ENCODE results near the gene MYH6. TPM values are rescaled to one million over a fixed set of nuclear protein-coding genes. Genes with fewer than 3 reads are reported as not detected.

Gene MYH6
- total RNA-seq, 2 experiments from 2014 or later = 0.05 TPM; not detected in 1

DNA sequence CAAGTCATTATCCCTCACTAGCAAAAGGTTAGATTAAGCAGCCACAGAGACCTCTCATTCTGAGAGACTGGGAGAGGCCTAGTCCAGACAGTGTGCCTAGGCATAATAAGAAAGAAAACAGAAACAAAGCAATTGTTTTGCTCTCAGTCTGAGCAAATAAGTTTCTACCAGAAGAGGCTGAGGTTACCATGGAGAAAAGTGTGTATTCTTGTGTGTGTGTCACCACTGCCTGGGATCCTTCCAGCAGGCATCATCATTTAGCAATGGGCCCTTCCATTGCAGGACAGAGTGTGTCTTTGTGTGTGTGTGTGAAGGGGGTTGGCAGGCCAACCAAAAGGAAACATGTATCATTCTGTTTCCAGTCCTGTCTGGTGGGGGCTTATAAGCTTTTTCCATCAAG, 46.8 kb downstream of the MYH6 start:
- peak; percentile 32 for DNase-seq
- H3K4me1 Mint-ChIP-seq (ENCODE audit: low read depth) = peaks cover 6% of the 10 kb centered on the region
- H3K36me3 Mint-ChIP-seq = no peaks in the 10 kb centered on the region
- H3K9me3 Mint-ChIP-seq = no peaks in the 10 kb centered on the region
- no peak overlapping the region for H3K4me3 Mint-ChIP-seq
- CTCF ChIA-PET = interaction anchor here (0.8 to 1.9 kb wide), 3 partner anchors 9 to 18 kb away, joined by 3 to 9 read pairs (median 3); partner anchors contain the start of gene SLC22A17
- intact Hi-C loops (cut with micrococcal nuclease) = loop anchor here (5.0 kb wide), 1 partner anchor 34 kb away; no protein-coding TSS in a partner anchor
- POLR2A ChIA-PET = no interaction called here
- no peak overlapping the region for H3K27ac Mint-ChIP-seq
- H3K27me3 Mint-ChIP-seq = peaks cover 13% of the 10 kb centered on the region

DNA sequence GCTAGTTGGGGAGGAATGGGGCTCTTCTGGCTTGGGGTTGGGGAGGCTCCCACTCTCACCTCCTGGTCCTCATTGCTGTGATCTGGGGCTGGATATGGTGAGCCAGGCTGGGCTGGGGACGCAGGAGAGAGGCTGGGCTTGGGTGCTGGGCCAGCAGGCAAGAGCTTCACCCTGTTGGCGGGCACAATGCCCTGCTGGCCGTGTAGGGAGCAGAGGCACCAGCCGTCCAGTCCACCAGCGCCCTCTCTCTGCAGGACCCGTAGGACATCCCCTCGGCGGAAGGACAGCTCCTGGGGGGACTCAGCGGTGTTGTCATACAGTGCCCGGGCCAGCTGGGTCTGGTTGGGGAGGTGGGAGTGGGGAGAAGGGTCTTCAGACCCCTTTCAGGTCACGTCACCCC, 47.6 kb downstream of the MYH6 start:
- intact Hi-C loops (cut with micrococcal nuclease) = loop anchor here (5.0 kb wide), 1 partner anchor 33 kb away; no protein-coding TSS in a partner anchor
- no peaks in the 10 kb centered on the region for H3K36me3 Mint-ChIP-seq
- H3K4me1 Mint-ChIP-seq (ENCODE audit: low read depth) = peaks cover 6% of the 10 kb centered on the region
- no peak overlapping the region for H3K4me3 Mint-ChIP-seq
- ChIA-PET POLR2A (no interaction called here), CTCF (interaction anchor here (0.9 to 1.9 kb wide), 3 partner anchors 19 to 240 kb away, joined by 4 to 7 read pairs (median 4); no protein-coding TSS in a partner anchor)
- no peak for DNase-seq
- peaks cover 13% of the 10 kb centered on the region for H3K27me3 Mint-ChIP-seq
- H3K27ac Mint-ChIP-seq = no peak overlapping the region
- no peaks in the 10 kb centered on the region for H3K9me3 Mint-ChIP-seq

DNA sequence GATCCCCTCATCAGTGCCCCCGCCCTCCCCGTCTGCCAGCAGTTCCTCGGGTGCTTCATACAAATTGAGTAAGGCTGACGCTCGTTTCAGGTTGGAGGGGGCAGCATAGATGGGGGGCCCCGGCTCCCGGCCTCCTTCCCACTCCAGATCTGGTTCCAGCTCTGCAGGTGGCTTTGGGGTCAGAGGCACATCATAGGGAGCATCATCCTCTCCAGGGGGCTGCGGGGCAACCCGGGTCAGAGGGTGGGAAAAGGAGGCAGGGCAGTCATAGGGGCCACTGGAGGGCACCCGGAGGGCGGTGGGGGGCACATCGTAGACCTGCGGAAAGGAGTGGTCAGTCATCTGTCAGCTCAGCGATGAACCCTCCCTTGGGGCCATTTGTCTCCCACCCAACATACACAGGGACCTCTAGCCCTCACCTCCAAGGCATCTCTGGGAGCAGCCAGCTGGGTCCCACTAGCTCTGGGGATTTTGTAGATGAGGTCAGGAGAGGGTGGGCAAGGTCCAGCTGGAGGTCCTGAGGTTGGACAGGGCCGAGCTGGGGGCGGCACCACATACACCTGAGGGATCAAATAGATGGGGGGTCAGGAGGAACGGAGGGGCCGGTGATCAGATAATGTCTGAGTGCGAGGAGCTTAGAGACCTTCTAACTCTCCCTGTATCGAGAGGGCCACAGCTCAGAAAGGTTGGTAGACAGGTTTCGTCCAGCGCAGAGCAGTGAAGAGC, 48.2 kb downstream of the MYH6 start:
- Mint-ChIP-seq H3K4me3 (no peak overlapping the region), H3K9me3 (no peaks in the 10 kb centered on the region), H3K27ac (no peak overlapping the region), H3K27me3 (peaks cover 16% of the 10 kb centered on the region), H3K36me3 (no peaks in the 10 kb centered on the region), H3K4me1 (ENCODE audit: low read depth) (peaks cover 5% of the 10 kb centered on the region)
- CTCF ChIA-PET = interaction anchor here (0.9 to 1.9 kb wide), 3 partner anchors 20 to 239 kb away, joined by 4 to 7 read pairs (median 4); no protein-coding TSS in a partner anchor
- no peak for DNase-seq
- POLR2A ChIA-PET = no interaction called here
- intact Hi-C loops (cut with micrococcal nuclease) = loop anchor here (5.0 kb wide), 1 partner anchor 33 kb away; no protein-coding TSS in a partner anchor

DNA sequence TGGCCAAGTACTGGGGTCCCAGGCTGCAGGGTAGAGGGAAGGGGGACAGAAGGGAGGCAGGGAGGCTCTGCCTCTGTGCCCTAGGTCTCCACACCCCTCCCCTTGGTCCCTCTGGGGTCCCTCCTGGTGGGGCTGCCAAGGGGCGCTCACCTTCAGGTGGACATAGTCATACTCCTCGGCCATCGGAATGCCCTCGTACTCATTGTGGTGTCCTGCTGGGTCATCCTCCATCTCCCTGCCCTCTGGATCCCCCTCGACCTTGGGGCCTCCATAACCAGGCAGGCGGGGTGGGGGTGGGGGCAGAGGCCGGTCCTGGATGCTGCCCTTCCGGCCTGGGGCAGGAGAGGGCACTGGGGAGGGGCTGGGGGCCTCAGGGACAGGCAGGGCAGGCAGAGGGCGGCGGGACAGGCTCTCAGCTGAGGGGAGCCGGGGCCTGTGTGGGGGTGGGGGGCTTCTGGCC, 48.9 kb downstream of the MYH6 start:
- no peak overlapping the region for H3K4me3 Mint-ChIP-seq
- no peak for DNase-seq
- no peaks in the 10 kb centered on the region for H3K9me3 Mint-ChIP-seq
- H3K4me1 Mint-ChIP-seq (ENCODE audit: low read depth) = peaks cover 2% of the 10 kb centered on the region
- CTCF ChIA-PET = interaction anchor here (1.5 to 1.9 kb wide), 3 partner anchors 20 to 33 kb away, joined by 4 to 7 read pairs (median 7); no protein-coding TSS in a partner anchor
- peaks cover 12% of the 10 kb centered on the region for H3K27me3 Mint-ChIP-seq
- intact Hi-C loops (cut with micrococcal nuclease) = no loop called here
- H3K27ac Mint-ChIP-seq = no peak overlapping the region
- no peaks in the 10 kb centered on the region for H3K36me3 Mint-ChIP-seq
- POLR2A ChIA-PET = no interaction called here

DNA sequence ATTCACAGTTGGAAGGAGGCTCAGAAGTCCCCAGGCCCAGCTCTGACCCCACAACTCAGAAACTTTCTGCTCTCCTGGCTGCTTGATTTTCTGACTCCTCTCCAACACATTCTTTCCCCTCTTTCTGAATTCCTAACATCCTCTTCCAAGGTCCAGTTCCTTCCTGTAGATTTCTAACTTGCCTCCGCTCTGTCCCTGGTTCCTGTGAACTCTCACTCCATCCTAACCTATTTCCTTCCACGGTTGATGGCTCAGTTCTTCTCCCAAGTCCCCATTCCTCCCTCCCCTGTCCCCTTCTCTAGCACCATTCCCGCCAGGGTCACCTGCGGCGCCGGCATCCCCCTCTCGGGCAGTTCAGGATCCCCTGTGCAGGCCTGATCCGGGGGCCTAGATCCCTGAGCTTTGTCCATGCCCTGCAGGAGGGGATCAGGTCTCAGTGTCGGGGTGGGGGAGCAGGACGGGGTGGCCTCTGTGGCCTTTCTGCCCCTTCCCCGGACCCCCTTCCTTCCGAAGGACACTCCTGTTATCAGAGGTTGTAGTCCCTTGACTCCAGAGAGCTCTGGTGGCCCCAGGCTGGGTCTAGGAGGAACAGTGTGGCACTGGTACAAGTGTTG, 49.4 kb downstream of the MYH6 start:
- POLR2A ChIA-PET = no interaction called here
- CTCF ChIA-PET = interaction anchor here (1.9 kb wide), 1 partner anchor 21 kb away, joined by 7 read pairs; no protein-coding TSS in a partner anchor
- Mint-ChIP-seq H3K9me3 (no peaks in the 10 kb centered on the region), H3K4me3 (no peak overlapping the region), H3K27ac (no peak overlapping the region), H3K36me3 (no peaks in the 10 kb centered on the region), H3K4me1 (ENCODE audit: low read depth) (peaks cover 2% of the 10 kb centered on the region), H3K27me3 (peaks cover 14% of the 10 kb centered on the region)
- intact Hi-C loops (cut with micrococcal nuclease) = no loop called here
- no peak for DNase-seq

DNA sequence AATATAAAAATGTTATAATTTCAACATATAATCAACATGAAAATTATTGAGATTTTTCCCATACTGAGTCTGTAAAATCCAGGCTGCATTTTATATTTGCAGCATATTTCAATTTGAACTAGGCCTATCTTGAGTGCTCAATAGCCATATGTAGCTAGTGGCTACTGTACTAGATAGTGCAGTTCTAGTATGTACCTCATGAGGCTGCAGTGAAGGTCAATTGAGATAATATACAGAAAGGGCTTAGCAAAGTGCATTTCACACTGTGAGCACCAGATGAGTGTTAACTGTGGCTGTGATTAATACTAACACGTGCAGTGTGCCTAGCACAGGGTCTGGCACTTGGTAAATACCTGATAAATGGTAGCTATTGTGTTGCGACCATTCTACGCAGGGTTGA, 50.0 kb downstream of the MYH6 start:
- no peak overlapping the region for H3K27ac Mint-ChIP-seq
- peaks cover 3% of the 10 kb centered on the region for H3K4me1 Mint-ChIP-seq (ENCODE audit: low read depth)
- no peak overlapping the region for H3K4me3 Mint-ChIP-seq
- no peak for DNase-seq
- H3K9me3 Mint-ChIP-seq = no peaks in the 10 kb centered on the region
- ChIA-PET POLR2A (no interaction called here), CTCF (interaction anchor here (1.9 kb wide), 1 partner anchor 22 kb away, joined by 7 read pairs; no protein-coding TSS in a partner anchor)
- H3K36me3 Mint-ChIP-seq = no peaks in the 10 kb centered on the region
- H3K27me3 Mint-ChIP-seq = peaks cover 18% of the 10 kb centered on the region
- intact Hi-C loops (cut with micrococcal nuclease) = no loop called here

DNA sequence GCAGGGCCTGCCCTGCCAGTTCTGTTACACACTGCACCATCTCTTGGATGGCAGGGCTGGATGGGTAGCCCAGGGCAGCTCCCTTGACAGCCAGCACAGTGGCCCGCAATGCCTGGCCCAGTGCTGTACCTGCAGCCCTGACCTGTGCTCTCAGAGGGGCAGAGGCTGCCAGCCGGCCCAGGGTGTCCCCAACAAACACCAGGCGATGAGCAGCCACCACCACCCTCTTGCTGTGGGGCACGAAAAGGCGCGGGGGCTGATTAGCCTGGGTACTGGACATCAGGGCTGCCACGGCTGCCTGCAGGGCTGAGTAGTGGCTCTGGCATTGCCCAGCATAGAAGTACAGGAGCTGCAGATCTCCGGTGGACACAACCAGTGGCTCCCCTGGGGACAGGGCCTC, 50.8 kb downstream of the MYH6 start:
- Mint-ChIP-seq H3K9me3 (no peaks in the 10 kb centered on the region), H3K4me3 (no peak overlapping the region), H3K27ac (no peak overlapping the region), H3K4me1 (ENCODE audit: low read depth) (peaks cover 5% of the 10 kb centered on the region), H3K36me3 (no peaks in the 10 kb centered on the region), H3K27me3 (peaks cover 20% of the 10 kb centered on the region)
- no peak for DNase-seq
- POLR2A ChIA-PET = no interaction called here
- intact Hi-C loops (cut with micrococcal nuclease) = no loop called here
- CTCF ChIA-PET = interaction anchor here (1.7 to 1.9 kb wide), 2 partner anchors 23 kb away, joined by 4 to 7 read pairs; no protein-coding TSS in a partner anchor

DNA sequence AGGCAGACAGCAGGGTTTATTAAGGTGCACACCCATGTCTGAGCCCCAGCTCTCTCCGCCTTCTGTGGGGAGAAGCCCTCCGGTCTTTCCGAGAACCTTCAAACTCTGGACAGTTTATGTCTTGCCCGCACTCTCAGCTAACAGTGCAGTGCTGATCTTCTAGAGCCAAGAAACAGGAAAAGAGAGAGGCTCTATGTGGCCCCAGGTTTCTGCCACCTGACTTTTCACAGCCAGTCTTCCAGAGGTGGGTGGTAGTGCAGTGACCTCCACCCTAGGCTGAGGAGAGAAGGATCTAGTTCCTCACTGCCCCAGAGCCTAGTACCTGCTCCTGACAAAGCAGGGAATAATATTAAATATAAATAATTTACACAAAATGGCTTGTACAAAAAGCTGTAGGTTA, 51.4 kb downstream of the MYH6 start:
- ChIA-PET CTCF (interaction anchor here (1.7 kb wide), 1 partner anchor 24 kb away, joined by 4 read pairs; no protein-coding TSS in a partner anchor), POLR2A (no interaction called here)
- intact Hi-C loops (cut with micrococcal nuclease) = no loop called here

DNA sequence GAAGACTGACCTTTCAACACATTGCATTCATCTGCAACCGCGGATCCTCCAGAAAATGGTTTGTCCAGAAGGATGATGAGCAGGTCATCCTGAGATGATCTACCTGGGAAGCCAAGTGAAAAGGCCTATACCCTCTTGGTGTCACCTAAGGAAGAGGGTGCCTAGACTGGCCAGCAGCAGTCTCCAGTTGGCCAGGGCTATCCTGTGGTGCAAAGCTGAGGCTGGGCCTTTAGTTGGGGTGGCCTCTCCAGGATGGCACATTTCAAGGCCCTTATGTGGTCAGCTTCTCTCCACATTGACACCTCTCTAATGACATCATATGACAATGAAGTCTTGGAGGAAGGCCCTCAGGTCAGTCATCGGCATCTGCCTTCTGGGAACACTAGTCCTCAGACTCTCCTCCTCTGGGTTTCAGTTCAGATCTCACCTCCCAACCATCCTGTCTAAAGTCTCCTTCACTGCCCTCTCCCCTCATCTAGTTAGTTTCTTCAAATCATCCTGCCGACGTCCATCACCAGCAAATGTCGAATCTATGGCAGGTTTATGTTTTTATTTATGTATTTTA, 52.1 kb downstream of the MYH6 start:
- H3K27ac Mint-ChIP-seq = no peak overlapping the region
- intact Hi-C loops (cut with micrococcal nuclease) = no loop called here
- ChIA-PET CTCF (interaction anchor here (1.7 kb wide), 1 partner anchor 24 kb away, joined by 4 read pairs; no protein-coding TSS in a partner anchor), POLR2A (no interaction called here)
- H3K36me3 Mint-ChIP-seq = peaks cover 2% of the 10 kb centered on the region
- no peak for DNase-seq
- H3K4me1 Mint-ChIP-seq (ENCODE audit: low read depth) = peaks cover 6% of the 10 kb centered on the region
- H3K9me3 Mint-ChIP-seq = no peaks in the 10 kb centered on the region
- H3K27me3 Mint-ChIP-seq = peaks cover 25% of the 10 kb centered on the region
- H3K4me3 Mint-ChIP-seq = no peak overlapping the region

More for the DNA sequence above, 51.4 kb downstream of the MYH6 start:
- no peak for DNase-seq
- Mint-ChIP-seq H3K36me3 (no peaks in the 10 kb centered on the region), H3K4me1 (ENCODE audit: low read depth) (peaks cover 5% of the 10 kb centered on the region), H3K27me3 (peaks cover 20% of the 10 kb centered on the region), H3K27ac (no peak overlapping the region), H3K4me3 (no peak overlapping the region), H3K9me3 (no peaks in the 10 kb centered on the region)

DNA sequence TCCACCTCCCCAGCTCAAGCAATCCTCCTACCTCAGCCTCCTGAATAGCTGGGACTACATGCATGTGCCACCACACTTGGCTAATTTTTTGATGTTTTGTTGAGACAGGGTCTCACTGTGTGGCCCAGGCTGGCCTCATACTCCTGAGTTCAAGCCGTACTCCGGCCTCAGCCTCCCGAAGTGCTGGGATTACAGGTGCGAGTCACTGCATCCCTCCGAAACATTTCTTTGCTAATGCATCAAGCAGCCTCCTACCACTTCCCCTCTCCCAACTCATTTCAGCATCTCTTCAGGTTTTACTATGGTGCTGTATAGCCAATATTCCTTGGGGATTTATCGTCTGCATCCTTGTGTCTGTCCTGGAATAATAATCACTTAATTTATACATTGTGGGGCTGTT, 53.1 kb downstream of the MYH6 start:
- H3K27ac Mint-ChIP-seq = no peak overlapping the region
- no peaks in the 10 kb centered on the region for H3K9me3 Mint-ChIP-seq
- H3K4me3 Mint-ChIP-seq = no peak overlapping the region
- peaks cover 5% of the 10 kb centered on the region for H3K4me1 Mint-ChIP-seq (ENCODE audit: low read depth)
- ChIA-PET POLR2A (no interaction called here), CTCF (interaction anchor here (1.7 kb wide), 1 partner anchor 25 kb away, joined by 9 read pairs; no protein-coding TSS in a partner anchor)
- H3K27me3 Mint-ChIP-seq = peaks cover 30% of the 10 kb centered on the region
- intact Hi-C loops (cut with micrococcal nuclease) = no loop called here
- H3K36me3 Mint-ChIP-seq = peaks cover 2% of the 10 kb centered on the region
- no peak for DNase-seq

DNA sequence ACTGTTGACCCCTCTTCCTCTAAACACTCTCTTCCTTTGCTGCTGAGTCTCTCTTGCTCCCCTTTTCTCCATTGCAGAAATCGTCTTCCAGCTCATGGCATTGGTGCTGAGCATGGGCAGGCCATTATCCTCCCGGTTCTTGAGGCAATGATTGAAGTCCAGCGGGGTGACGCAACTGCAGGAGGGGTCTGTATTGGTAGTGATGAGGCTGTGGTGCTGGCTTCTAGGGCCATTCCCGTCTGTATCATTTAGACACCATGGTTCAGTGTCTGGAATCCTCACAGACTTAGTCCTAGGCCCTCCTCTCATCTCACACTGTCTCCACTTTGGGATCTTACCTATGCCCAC, 54.7 kb downstream of the MYH6 start:
- Mint-ChIP-seq H3K36me3 (peaks cover 2% of the 10 kb centered on the region), H3K4me3 (peak overlapping the region; percentile 61), H3K27me3 (peaks cover 30% of the 10 kb centered on the region), H3K9me3 (no peaks in the 10 kb centered on the region), H3K27ac (no peak overlapping the region), H3K4me1 (ENCODE audit: low read depth) (peaks cover 5% of the 10 kb centered on the region)
- ChIA-PET CTCF (interaction anchor here (0.5 to 1.7 kb wide), 5 partner anchors 17 to 653 kb away, joined by 3 to 9 read pairs (median 3); no protein-coding TSS in a partner anchor), POLR2A (no interaction called here)
- DNase-seq = no peak
- intact Hi-C loops (cut with micrococcal nuclease) = no loop called here
